GM12872 (cell line): Measurements from ENCODE around the gene EIF4E1B.

Experiments used
- CTCF ChIP-seq: IDR thresholded peaks from 3 replicates; pipeline ENCODE4 v1.5.1; 2011; ENCODE audit warnings: low read depth, mild to moderate bottlenecking, low read length, moderate library complexity; ENCODE audit not compliant: insufficient read depth

Gene EIF4E1B

GRCh38 chr5:176629853-176630680, at the start of gene EIF4E1B, which contains the start of gene SNCB:
TSS of gene EIF4E1B (plus strand) at chr5:176630675. CDS start at chr5:176642788, 12,113 bp downstream.
TSS of gene SNCB (minus strand) at chr5:176630534. CDS start at chr5:176629654, 880 bp downstream.
- no peak for TF ChIP-seq CTCF

GRCh38 chr5:176581361-176581760, 49.1 kb upstream of the EIF4E1B start:
- TF ChIP-seq CTCF: no peak

- TF ChIP-seq CTCF: no peak
Measured at GRCh38 chr5:176583076-176583475, 47.4 kb upstream of the EIF4E1B start.

- TF ChIP-seq CTCF: no peak
Measured at GRCh38 chr5:176587398-176587797, 43.1 kb upstream of the EIF4E1B start.

GRCh38 chr5:176588297-176588696, 42.2 kb upstream of the EIF4E1B start:
- TF ChIP-seq CTCF: no peak

- no peak for TF ChIP-seq CTCF
Measured at GRCh38 chr5:176589039-176589769, 41.3 kb upstream of the EIF4E1B start.

GRCh38 chr5:176590035-176590717, 40.3 kb upstream of the EIF4E1B start:
- TF ChIP-seq CTCF: no peak
